ENCODE results near the gene ITGA8.

GRCh38 chr10:15724683-15725082 is 5.0 kb upstream of the ITGA8 start:
- TF ChIP-seq CTCF (CRISPR knock-in tag; IDR thresholded peaks at IDR 0.05) (no peak), BRF2 (CRISPR knock-in tag; IDR thresholded peaks at IDR 0.05) (no peak), WIZ (CRISPR knock-in tag; IDR thresholded peaks at IDR 0.05) (no peak), EP300 (IDR thresholded peaks at IDR 0.05; ENCODE audit: low read depth in 2 of 2, low read length in 2 of 2) (no peak), EP300 (CRISPR knock-in tag; IDR thresholded peaks at IDR 0.05; ENCODE audit: borderline replicate concordance) (no peak), ZBTB38 (CRISPR knock-in tag; IDR thresholded peaks at IDR 0.05) (no peak), FOXK1 (CRISPR knock-in tag; IDR thresholded peaks at IDR 0.05; ENCODE audit: borderline replicate concordance, low read depth) (no peak), FOXP1 (IDR thresholded peaks at IDR 0.05) (no peak), FOXP1 (CRISPR knock-in tag; IDR thresholded peaks at IDR 0.05) (no peak)

Measured in HepG2 (cell line).